Measurements from ENCODE around the gene RHBG. TPM values are rescaled to one million over a fixed set of nuclear protein-coding genes. Genes with fewer than 3 reads are reported as not detected.

RHBG gene
- total and polyA plus RNA-seq, 2 experiments from 2014 or later: 1.2 to 1.6 TPM

GRCh38 chr1:156337052-156337887 is 31.7 kb upstream of the RHBG start (continued):
- TF ChIP-seq ZNF462 (CRISPR knock-in tag; IDR thresholded peaks at IDR 0.05) (no peak), REST (IDR thresholded peaks at IDR 0.05; ENCODE audit: unreplicated experiment) (no peak), EZH2phosphoT487 (IDR thresholded peaks at IDR 0.05; ENCODE audit: unreplicated experiment) (no peak)

GRCh38 chr1:156337888-156338179 is 31.2 kb upstream of the RHBG start:
- H3K79me2 ChIP-seq (replicated peaks; ENCODE audit: insufficient read depth): peaks cover 51% of the 10 kb centered on the region
- TF ChIP-seq ZNF462 (CRISPR knock-in tag; IDR thresholded peaks at IDR 0.05) (no peak), EZH2phosphoT487 (IDR thresholded peaks at IDR 0.05; ENCODE audit: unreplicated experiment) (no peak), POLR2AphosphoS5 (IDR thresholded peaks at IDR 0.05; ENCODE audit: low read depth) (no peak)

More at GRCh38 chr1:156337888-156338179, 31.2 kb upstream of the RHBG start:
- H3F3A ChIP-seq (replicated peaks; ENCODE audit: low read depth): peaks cover 18% of the 10 kb centered on the region
- peak overlapping the region; percentile 98 for H3K27ac Mint-ChIP-seq
- peaks cover 27% of the 10 kb centered on the region for H3K36me3 ChIP-seq (ENCODE audit: insufficient read depth)
- peaks cover 38% of the 10 kb centered on the region for H4K20me1 ChIP-seq (replicated peaks; ENCODE audit: insufficient read depth)
- peaks cover 9% of the 10 kb centered on the region for H3K4me1 ChIP-seq (ENCODE audit: insufficient read depth)
- H3K4me2 ChIP-seq: peak overlapping the region; percentile 85
- DNase-seq (ENCODE audit: low spot score): no peak
- no peak for ATAC-seq
- peaks cover 10% of the 10 kb centered on the region for H3K27me3 Mint-ChIP-seq (ENCODE audit: insufficient read depth, low read depth, poor library complexity)
- peaks cover 6% of the 10 kb centered on the region; the same call in 1 of the 3 replicates for H3K9me3 Mint-ChIP-seq
- peak overlapping the region; percentile 100 for H3K4me3 Mint-ChIP-seq
- no peaks in the 10 kb centered on the region for H3K9me2 ChIP-seq (ENCODE audit: insufficient read depth)
- peaks cover 13% of the 10 kb centered on the region for H3K4me1 Mint-ChIP-seq
- H3K27me3 ChIP-seq (ENCODE audit: insufficient read depth): no peaks in the 10 kb centered on the region
- H3K36me3 Mint-ChIP-seq (ENCODE audit: low read depth): peaks cover 53% of the 10 kb centered on the region
- H2AFZ ChIP-seq: 0 out of 2 replicates have a peak overlapping the region, but pooled peaks have one; percentile 54
- H3K4me3 ChIP-seq: peak overlapping the region; percentile 95
- peak overlapping the region; percentile 72; the same call in 1 of the 2 replicates for H3K27ac ChIP-seq (ENCODE audit: low read depth)

Data from GM23338 (cell line).